ENCODE measurements around the gene GALNT7. TPM values are rescaled to one million over a fixed set of nuclear protein-coding genes. Genes with fewer than 3 reads are reported as not detected.
A peak's percentile ranks its signal among the peaks of the same experiment; 100 is the strongest.
"Not testable (repeated sequence)": the region's sequence is repeated elsewhere in the genome, so short reads cannot be mapped to it uniquely, and the experiment has no call there.

Gene GALNT7
- total RNA-seq, 2 donors from 2014 or later, result 12.5 to 13.7 TPM

DNA sequence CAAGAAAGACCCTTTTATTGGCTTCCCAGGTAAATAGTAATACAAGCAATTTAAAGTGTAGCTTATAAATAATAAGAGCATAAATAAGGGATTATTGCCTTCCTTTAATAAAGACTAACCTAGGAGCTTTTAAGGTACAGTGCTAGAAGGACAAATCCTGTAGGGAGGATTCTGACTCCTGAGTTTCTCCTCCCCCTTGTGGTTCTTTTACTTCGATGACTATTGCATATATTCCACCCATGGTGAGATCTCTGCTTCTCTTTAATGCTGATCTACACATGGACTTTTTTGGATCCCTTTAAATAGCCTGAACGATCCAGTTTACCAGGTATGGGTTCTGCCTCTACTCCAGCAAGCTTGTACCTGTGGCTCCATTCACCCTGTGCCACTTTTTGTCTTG, 2.5 kb downstream of the GALNT7 start:
- H3K4me1 Mint-ChIP-seq, result peaks cover 46% of the 10 kb centered on the region

DNA sequence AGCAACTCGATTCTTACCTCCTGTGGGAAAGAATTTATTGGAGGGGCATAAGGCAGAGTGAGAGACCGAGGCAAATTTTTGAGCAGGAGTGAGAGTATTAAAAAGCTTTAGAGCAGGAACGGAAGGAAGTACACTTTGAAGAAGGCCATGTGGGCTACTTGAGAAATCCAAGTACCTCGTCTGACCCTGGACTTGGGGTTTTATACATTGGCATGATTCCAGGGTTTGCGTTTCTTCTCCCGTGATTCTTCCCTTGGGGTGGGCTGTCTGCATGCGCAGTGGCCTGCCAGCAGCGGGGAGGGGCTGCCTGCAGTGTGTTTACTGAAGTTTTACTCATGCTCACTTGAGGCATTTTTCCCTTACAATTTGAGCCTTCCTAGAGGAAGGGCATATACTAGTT, 3.4 kb downstream of the GALNT7 start:
- no peaks in the 10 kb centered on the region for H3K9me3 ChIP-seq (ENCODE audit: control insufficient read depth, low read length, poor library complexity, severe bottlenecking)
- peak overlapping the region; percentile 36 for H3K4me3 Mint-ChIP-seq
- DNase-seq (no peak), ATAC-seq (no peak)
- no peaks in the 10 kb centered on the region for H3K27me3 Mint-ChIP-seq
- peaks cover 7% of the 10 kb centered on the region for H3K36me3 Mint-ChIP-seq (ENCODE audit: low read depth)
- H3K4me1 Mint-ChIP-seq, result peaks cover 47% of the 10 kb centered on the region
- H3K27ac Mint-ChIP-seq, result no peak overlapping the region

More for the DNA sequence above, 2.5 kb downstream of the GALNT7 start:
- no peaks in the 10 kb centered on the region for H3K27me3 Mint-ChIP-seq
- H3K4me3 Mint-ChIP-seq, result no peak overlapping the region
- H3K36me3 Mint-ChIP-seq (ENCODE audit: low read depth), result peaks cover 4% of the 10 kb centered on the region
- ATAC-seq (no peak), DNase-seq (no peak)
- H3K27ac Mint-ChIP-seq, result no peak overlapping the region
- no peaks in the 10 kb centered on the region for H3K9me3 ChIP-seq (ENCODE audit: control insufficient read depth, low read length, poor library complexity, severe bottlenecking)

DNA sequence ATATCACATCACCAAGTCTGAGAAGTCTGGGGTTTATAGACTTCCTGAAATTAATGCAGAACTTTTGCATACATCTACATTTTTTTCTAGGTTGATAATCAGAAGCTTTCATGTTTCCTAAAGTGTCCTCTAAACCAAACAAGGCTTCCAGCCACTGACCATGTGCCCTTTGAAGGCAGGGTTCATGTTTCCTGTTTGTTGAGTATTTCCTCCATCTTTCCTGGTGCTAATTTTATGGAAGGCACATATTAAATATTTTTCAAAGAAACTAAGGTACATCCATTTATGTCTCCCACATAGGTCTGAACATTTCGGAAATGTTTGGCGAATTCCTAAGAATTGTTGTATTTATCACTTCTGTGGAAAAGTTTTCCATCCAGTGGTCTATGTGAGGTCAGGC, 5.6 kb downstream of the GALNT7 start:
- H3K9me3 ChIP-seq (ENCODE audit: control insufficient read depth, low read length, poor library complexity, severe bottlenecking), result no peaks in the 10 kb centered on the region
- Mint-ChIP-seq H3K36me3 (ENCODE audit: low read depth) (peaks cover 2% of the 10 kb centered on the region), H3K4me1 (peaks cover 45% of the 10 kb centered on the region), H3K4me3 (no peak overlapping the region), H3K27ac (no peak overlapping the region), H3K27me3 (no peaks in the 10 kb centered on the region)
- ATAC-seq (no peak), DNase-seq (no peak)

DNA sequence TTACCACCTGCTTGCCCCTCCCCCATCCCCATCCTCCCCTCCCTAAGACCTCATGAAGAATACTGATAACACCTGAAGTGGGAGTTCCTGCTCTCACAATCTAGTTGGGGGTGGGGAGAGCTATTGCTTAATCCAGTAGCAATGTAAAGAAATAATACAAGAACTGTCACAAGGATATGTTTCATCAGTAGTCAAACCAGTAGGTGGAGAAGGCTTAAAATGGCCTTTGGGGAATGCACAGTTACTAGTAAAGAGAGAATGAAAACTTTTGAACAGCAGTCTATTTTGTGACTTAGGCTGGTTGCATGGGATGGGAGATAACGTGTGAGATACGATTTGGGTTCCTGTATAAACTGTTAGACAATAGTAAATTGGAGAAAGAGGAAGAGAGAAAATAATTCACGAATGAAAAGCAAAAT, 6.0 kb downstream of the GALNT7 start:
- peaks cover 2% of the 10 kb centered on the region for H3K36me3 Mint-ChIP-seq (ENCODE audit: low read depth)
- H3K4me3 Mint-ChIP-seq, result no peak overlapping the region
- H3K4me1 Mint-ChIP-seq, result peaks cover 45% of the 10 kb centered on the region
- DNase-seq (no peak), ATAC-seq (no peak)
- H3K27me3 Mint-ChIP-seq, result no peaks in the 10 kb centered on the region
- no peak overlapping the region for H3K27ac Mint-ChIP-seq
- no peaks in the 10 kb centered on the region for H3K9me3 ChIP-seq (ENCODE audit: control insufficient read depth, low read length, poor library complexity, severe bottlenecking)

DNA sequence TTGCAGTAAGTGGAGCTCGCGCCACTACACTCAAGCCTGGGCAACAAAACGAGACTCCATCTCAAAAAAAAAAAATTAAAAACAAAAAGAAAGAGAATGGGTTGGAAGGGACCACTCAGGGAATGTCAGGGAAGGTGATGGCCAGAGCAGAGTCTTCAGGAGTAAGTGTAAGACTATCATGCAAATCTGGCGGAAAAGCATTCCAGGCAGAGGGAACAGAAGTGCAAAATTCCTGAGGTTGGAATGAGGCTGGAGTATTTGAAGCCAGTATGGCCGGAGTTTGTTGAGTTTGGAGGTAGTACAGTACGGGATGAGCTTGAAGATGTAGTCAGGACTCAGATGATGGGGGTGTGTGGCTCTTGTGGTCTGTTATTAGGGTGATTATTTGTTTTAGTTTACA, 7.4 kb downstream of the GALNT7 start:
- Mint-ChIP-seq H3K27ac (peak overlapping the region; percentile 72), H3K4me1 (peaks cover 36% of the 10 kb centered on the region), H3K4me3 (no peak overlapping the region), H3K27me3 (no peaks in the 10 kb centered on the region), H3K36me3 (ENCODE audit: low read depth) (peaks cover 2% of the 10 kb centered on the region)
- no peaks in the 10 kb centered on the region for H3K9me3 ChIP-seq (ENCODE audit: control insufficient read depth, low read length, poor library complexity, severe bottlenecking)
- DNase-seq, result no peak
- no peak for ATAC-seq

DNA sequence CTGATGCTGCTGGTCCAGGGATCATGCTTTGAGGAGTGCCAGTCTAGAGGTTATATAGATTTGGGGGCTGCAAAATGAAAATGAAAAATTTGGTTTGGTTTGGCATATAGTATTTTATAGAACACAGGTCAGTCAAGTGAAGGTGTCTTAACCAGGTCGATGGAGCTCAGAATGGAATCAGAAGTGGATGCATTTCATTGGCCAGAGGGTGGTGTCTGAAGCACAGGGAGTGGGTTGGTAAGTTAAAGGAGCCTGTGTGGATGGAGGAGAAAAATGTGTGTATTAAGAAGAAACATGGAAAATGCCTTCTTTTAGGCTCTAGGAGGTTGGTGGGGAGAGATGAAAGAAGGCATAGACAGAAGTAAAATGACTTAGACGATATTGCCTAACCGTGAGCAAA, 8.6 kb downstream of the GALNT7 start:
- Mint-ChIP-seq H3K27me3 (no peaks in the 10 kb centered on the region), H3K36me3 (ENCODE audit: low read depth) (peaks cover 2% of the 10 kb centered on the region), H3K4me3 (no peak overlapping the region), H3K27ac (peak overlapping the region; percentile 76), H3K4me1 (peaks cover 30% of the 10 kb centered on the region)
- H3K9me3 ChIP-seq (ENCODE audit: control insufficient read depth, low read length, poor library complexity, severe bottlenecking), result no peaks in the 10 kb centered on the region
- no peak for DNase-seq
- no peak for ATAC-seq

DNA sequence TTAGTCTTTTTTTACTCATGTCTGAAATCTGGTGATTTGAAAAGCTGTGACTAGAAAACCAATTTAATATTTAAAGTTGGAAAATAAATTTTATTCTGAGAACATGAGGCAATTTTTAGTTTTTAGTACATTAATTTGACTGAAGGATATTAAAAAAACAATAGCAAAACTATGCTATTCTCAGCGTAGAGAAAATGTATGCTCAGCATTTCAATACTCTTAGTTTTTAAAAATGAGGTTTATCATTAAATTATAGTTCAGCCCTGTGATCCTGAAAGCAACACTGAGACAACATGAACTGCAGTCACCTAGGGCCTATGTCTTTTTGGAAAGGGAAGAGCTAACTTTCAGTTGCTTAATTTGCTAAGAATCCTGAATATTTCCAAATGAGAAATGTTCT, 9.5 kb downstream of the GALNT7 start:
- DNase-seq, result no peak
- no peak for ATAC-seq
- peaks cover 2% of the 10 kb centered on the region for H3K36me3 Mint-ChIP-seq (ENCODE audit: low read depth)
- no peak overlapping the region for H3K4me3 Mint-ChIP-seq
- H3K27ac Mint-ChIP-seq, result no peak overlapping the region
- H3K9me3 ChIP-seq (ENCODE audit: control insufficient read depth, low read length, poor library complexity, severe bottlenecking), result no peaks in the 10 kb centered on the region
- H3K4me1 Mint-ChIP-seq, result peaks cover 24% of the 10 kb centered on the region
- no peaks in the 10 kb centered on the region for H3K27me3 Mint-ChIP-seq

DNA sequence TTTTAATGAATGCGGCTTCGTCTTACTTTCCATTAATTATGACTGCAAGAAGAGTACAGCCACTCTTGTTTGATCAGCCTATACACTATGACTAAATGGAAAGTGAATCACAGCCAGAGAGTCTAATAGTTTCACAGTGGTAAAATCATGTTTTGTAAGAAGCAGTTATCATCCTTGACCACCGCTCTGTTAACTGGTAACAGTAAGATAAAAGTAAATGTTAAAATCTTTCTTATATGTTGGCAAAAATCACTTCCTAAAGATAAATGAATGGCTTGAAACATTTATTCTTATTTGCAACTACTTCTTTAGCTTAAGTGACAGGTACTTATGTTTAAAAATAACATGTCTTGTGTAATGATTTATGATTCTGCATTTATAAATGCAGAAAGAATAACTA, 13.2 kb downstream of the GALNT7 start:
- no peak for ATAC-seq
- H3K9me3 ChIP-seq (ENCODE audit: control insufficient read depth, low read length, poor library complexity, severe bottlenecking), result no peaks in the 10 kb centered on the region
- Mint-ChIP-seq H3K27me3 (no peaks in the 10 kb centered on the region), H3K36me3 (ENCODE audit: low read depth) (peaks cover under 1% of the 10 kb centered on the region), H3K4me3 (no peak overlapping the region), H3K27ac (no peak overlapping the region), H3K4me1 (peaks cover 20% of the 10 kb centered on the region)
- no peak for DNase-seq

DNA sequence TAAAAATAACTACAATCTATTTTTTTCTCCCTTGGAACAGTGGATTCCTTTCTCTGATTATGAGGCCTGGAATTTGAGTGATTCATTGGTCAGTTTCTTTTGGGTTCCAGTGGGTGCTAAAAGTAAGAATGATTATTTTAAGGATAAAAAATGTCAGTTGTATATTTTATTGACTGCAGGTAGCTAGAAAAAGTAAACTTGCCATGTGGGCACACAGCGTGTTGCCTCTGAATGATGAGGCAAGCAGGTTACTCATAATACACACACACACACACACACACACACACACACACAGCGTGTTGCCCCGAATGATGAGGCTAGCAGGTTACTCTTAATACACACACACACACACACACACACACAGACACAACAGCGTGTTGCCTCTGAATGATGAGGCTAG, 13.8 kb downstream of the GALNT7 start:
- H3K27me3 Mint-ChIP-seq, result no peaks in the 10 kb centered on the region
- H3K4me3 Mint-ChIP-seq, result no peak overlapping the region
- H3K9me3 ChIP-seq (ENCODE audit: control insufficient read depth, low read length, poor library complexity, severe bottlenecking), result no peaks in the 10 kb centered on the region
- H3K36me3 Mint-ChIP-seq (ENCODE audit: low read depth), result no peaks in the 10 kb centered on the region
- H3K4me1 Mint-ChIP-seq, result peaks cover 14% of the 10 kb centered on the region
- ATAC-seq, result no peak
- H3K27ac Mint-ChIP-seq, result no peak overlapping the region
- DNase-seq, result no peak

DNA sequence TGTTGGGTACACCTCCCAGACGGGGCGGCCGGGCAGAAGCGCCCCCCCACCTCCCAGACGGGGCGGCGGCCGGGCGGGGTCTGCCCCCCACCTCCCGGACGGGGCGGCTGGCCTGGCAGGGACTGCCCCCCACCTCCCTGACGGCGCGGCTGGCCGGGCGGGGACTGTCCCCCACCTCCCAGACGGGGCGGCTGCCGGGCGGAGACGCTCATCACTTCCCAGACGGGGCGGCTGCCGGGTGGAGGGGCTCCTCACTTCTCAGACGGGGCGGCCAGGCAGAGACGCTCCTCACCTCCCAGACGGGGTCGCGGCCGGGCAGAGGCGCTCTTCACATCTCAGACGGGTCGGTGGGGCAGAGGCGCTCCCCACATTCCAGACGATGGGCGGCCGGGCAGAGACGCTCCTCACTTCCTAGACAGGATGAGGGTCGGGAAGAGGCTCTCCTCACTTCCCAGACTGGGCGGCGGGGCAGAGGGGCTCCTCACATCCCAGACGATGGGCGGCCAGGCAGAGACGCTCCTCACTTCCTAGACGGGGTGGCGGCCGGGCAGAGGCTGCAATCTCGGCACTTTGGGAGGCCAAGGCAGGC, 15.1 kb downstream of the GALNT7 start:
- H3K36me3 Mint-ChIP-seq (ENCODE audit: low read depth); H3K27ac Mint-ChIP-seq; ATAC-seq; H3K27me3 Mint-ChIP-seq; H3K9me3 ChIP-seq (ENCODE audit: control insufficient read depth, low read length, poor library complexity, severe bottlenecking); DNase-seq; H3K4me3 Mint-ChIP-seq: not testable (repeated sequence)
- peaks cover 12% of the 10 kb centered on the region for H3K4me1 Mint-ChIP-seq

DNA sequence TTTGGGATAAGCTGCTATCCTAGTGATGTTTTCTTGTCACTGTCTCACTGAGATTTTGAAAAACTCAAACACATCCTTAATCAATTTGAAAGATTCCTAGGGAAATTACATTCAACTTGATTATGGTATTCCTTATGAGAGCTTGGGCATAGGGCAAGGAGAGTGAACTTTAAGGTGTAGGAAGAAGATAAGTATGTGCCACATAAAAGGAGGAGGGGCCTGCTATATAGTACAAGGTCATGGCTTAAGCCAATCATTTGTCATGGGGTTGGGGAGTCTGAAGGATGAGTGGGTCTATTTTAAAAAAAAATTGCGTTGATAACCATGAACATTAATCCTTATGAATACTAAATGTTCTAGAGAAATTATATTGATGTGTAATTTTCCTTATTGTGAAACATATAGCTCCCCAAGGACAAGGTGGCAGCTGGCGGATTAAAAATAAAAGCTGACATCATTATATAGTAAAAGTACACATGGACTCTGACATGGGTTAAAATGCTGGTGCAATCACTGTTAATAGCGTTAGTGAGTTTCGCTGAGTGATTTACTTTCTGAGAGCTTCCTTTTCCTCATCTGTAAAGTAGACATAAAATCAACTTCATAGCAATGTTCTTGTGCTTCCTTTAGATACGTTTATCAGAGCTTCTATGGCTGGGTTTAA, 17.4 kb downstream of the GALNT7 start:
- ATAC-seq (no peak), DNase-seq (no peak)
- Mint-ChIP-seq H3K27ac (peak overlapping the region; percentile 24), H3K36me3 (ENCODE audit: low read depth) (no peaks in the 10 kb centered on the region), H3K4me3 (no peak overlapping the region), H3K27me3 (no peaks in the 10 kb centered on the region), H3K4me1 (peaks cover 22% of the 10 kb centered on the region)
- H3K9me3 ChIP-seq (ENCODE audit: control insufficient read depth, low read length, poor library complexity, severe bottlenecking), result no peaks in the 10 kb centered on the region

DNA sequence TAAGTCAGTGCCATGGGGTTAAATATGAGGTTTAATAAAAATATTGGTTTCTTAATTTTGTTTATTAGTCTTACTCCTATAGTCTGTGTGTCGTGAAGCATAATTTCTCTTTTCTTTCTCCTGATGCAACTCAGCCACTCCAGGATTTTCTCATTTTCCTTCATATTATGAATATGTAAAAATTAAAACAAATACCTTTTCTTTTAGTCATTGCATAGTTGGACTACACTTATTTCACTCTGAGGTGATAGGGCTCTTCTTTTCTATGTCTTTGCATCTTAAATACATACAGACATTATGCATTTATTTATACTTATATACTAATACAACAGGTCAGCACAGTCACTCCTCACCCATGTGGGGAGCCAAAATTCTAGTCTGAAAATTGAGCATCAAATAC, 19.1 kb downstream of the GALNT7 start:
- no peak overlapping the region for H3K4me3 Mint-ChIP-seq
- H3K4me1 Mint-ChIP-seq, result peaks cover 36% of the 10 kb centered on the region
- no peak for ATAC-seq
- no peaks in the 10 kb centered on the region for H3K9me3 ChIP-seq (ENCODE audit: control insufficient read depth, low read length, poor library complexity, severe bottlenecking)
- no peak for DNase-seq
- H3K36me3 Mint-ChIP-seq (ENCODE audit: low read depth), result no peaks in the 10 kb centered on the region
- no peak overlapping the region for H3K27ac Mint-ChIP-seq
- no peaks in the 10 kb centered on the region for H3K27me3 Mint-ChIP-seq

DNA sequence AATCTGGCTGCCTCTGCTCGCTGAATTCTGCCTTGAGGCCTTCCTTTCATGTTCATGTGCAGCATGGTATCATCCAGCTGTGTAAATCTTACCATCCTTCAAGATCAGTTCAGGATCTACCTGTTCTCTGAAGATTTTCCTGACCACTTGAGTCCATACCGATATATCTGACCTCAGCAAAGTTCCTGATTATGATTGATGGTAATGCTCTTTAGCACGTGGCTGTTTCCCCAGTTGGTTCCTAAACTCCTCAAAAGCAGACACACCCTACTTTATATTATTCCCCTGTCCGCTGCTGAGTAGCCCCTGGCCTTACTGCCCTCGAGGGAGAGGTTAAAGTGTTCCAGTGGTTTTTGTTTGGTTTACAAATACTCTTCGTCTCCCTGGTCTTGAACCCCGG, 20.0 kb downstream of the GALNT7 start:
- H3K36me3 Mint-ChIP-seq (ENCODE audit: low read depth), result no peaks in the 10 kb centered on the region
- peak overlapping the region; percentile 11 for H3K27ac Mint-ChIP-seq
- peaks cover 36% of the 10 kb centered on the region for H3K4me1 Mint-ChIP-seq
- ATAC-seq, result no peak
- no peak for DNase-seq
- no peaks in the 10 kb centered on the region for H3K9me3 ChIP-seq (ENCODE audit: control insufficient read depth, low read length, poor library complexity, severe bottlenecking)
- no peaks in the 10 kb centered on the region for H3K27me3 Mint-ChIP-seq
- no peak overlapping the region for H3K4me3 Mint-ChIP-seq

DNA sequence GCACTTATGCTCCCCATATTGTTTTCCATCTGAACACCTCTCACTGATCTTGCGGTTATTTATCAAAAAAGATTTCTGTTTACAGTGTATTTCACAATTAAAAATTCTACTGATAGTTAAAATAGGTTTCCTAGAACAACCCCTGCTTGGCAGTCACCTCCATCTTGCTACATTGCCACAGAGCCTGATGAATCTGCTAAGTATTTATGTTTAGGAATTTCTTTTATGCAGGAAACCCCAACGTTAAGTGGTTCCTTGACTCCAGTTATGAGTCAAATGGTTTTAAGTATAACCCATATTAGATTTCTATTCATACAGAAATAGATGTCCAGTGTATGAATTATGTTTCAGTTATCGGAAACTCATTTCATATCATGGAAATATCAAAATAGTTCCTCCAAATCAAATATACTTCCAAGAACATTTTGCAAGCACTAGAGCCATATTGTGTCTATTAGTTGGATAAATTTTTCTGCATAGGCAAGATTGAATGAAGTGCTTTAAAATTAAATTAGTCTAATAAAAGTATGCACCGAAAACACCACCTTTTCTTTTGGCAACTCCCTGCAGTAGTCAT, 20.6 kb downstream of the GALNT7 start:
- peaks cover 36% of the 10 kb centered on the region for H3K4me1 Mint-ChIP-seq
- H3K4me3 Mint-ChIP-seq, result no peak overlapping the region
- H3K9me3 ChIP-seq (ENCODE audit: control insufficient read depth, low read length, poor library complexity, severe bottlenecking), result no peaks in the 10 kb centered on the region
- DNase-seq, result no peak
- no peak for ATAC-seq
- no peaks in the 10 kb centered on the region for H3K36me3 Mint-ChIP-seq (ENCODE audit: low read depth)
- H3K27ac Mint-ChIP-seq, result peak overlapping the region; percentile 11
- no peaks in the 10 kb centered on the region for H3K27me3 Mint-ChIP-seq
